ENCODE data around the gene GAL.

GAL gene

GRCh38 chr11:68710409-68710808 is 26.1 kb downstream of the GAL start:
- DNase-seq (ENCODE audit: low read depth in 2 of 2) = no peak

- DNase-seq (ENCODE audit: low read depth in 2 of 2) = no peak
These were observed 26.8 kb downstream of the GAL start for GRCh38 chr11:68711114-68711513.

GRCh38 chr11:68714060-68714856 is 29.9 kb downstream of the GAL start:
- no peak for DNase-seq (ENCODE audit: low read depth in 2 of 2)

- no peak for DNase-seq (ENCODE audit: low read depth in 2 of 2)
These were observed 31.2 kb downstream of the GAL start for GRCh38 chr11:68715456-68716122.

GRCh38 chr11:68721075-68721474 is 36.7 kb downstream of the GAL start:
- no peak for DNase-seq (ENCODE audit: low read depth in 2 of 2)

- DNase-seq (ENCODE audit: low read depth in 2 of 2) = no peak
These were observed 37.8 kb downstream of the GAL start for GRCh38 chr11:68722143-68722542.

GRCh38 chr11:68724293-68724692 is 39.9 kb downstream of the GAL start:
- no peak for DNase-seq (ENCODE audit: low read depth in 2 of 2)

- DNase-seq (ENCODE audit: low read depth in 2 of 2) = no peak
These were observed 43.4 kb downstream of the GAL start for GRCh38 chr11:68727783-68728182.

- DNase-seq (ENCODE audit: low read depth in 2 of 2) = no peak
These were observed 49.8 kb downstream of the GAL start for GRCh38 chr11:68734111-68734510.

GRCh38 chr11:68735125-68735524 is 50.8 kb downstream of the GAL start:
- DNase-seq (ENCODE audit: low read depth in 2 of 2) = no peak

- no peak for DNase-seq (ENCODE audit: low read depth in 2 of 2)
These were observed 51.3 kb downstream of the GAL start for GRCh38 chr11:68735646-68736045.
